ENCODE measurements around the gene LECT2.

The LECT2 gene

GRCh38 chr5:135978212-135978631, 23.4 kb upstream of the LECT2 start:
- DNase-seq (ENCODE audit: low spot score) = no peak

DNA sequence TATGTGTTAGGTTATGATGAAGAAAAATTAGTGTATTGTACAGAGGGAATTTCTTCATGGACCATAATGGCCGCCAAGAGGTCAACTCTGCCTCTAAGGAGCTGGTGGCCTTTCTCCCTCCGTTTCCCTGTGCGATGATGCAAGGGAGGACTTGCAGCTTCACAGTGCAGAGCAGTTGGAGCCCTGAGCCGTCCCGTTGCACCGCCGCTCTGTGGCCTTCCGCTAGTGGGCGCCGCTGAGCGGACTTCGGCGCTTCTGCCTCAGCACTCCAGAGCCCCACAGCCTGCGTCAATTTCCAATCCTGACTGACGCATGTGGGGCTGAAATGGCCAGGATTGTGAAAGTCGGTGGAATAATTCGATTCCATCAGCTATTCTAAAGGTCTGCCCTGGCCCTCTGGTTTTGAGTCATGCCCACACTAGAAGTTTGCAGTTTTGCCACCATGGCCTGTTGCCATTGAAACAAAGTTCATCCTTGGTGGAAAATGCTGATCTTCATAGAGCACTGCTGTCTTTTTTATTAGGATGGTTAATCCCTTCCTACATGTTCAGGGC, 22.7 kb upstream of the LECT2 start:
- peak; percentile 80 for DNase-seq (ENCODE audit: low spot score)

DNA sequence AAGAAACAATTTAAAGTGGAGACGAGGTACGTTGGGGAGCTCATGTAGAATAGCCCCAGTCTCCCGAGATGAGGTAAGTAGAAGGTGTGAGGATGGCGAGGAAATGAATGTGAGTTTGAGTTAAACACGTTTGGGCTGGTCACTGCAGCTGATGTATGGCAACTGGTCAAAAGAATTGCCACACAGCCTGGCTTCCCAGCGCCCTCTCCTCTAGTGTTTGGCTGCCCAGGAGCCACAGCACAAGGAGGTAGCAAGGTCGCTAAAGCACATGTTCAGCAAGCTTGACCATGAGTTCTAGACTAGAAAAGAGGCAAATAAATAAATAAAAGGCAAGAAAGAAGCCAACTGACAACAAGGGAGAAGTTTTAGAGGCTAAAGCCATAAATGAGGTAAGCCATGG, 21.4 kb upstream of the LECT2 start:
- DNase-seq (ENCODE audit: low spot score) = no peak

DNA sequence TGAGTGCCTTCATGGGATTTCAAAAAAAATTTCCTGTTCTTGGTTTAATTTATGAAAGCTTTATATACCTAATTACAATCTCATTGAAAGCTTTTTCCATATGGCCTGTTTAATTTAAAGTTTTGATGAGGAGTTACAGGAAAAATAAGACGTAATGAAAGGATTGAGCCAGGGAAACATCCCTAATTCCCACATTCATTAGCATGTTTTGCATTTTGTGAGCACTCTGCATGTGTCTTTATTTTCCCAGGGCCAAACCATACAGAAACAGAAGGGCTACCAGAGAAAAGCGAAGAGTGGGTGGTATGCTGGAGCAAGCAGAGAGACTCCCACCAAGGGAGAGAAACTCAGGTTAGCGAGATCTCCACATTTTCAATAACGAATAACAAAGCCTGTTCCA, 20.3 kb upstream of the LECT2 start:
- no peak for DNase-seq (ENCODE audit: low spot score)

GRCh38 chr5:135974021-135974600, 19.3 kb upstream of the LECT2 start:
- DNase-seq (ENCODE audit: low spot score) = no peak

GRCh38 chr5:135973323-135974020, 18.7 kb upstream of the LECT2 start:
- DNase-seq (ENCODE audit: low spot score) = peak; percentile 40

- DNase-seq (ENCODE audit: low spot score) = no peak
Observed at GRCh38 chr5:135971701-135972100, 16.9 kb upstream of the LECT2 start.

- no peak for DNase-seq (ENCODE audit: low spot score)
Observed at GRCh38 chr5:135966790-135967189, 12.0 kb upstream of the LECT2 start.

- DNase-seq (ENCODE audit: low spot score) = no peak
Observed at GRCh38 chr5:135966165-135966564, 11.4 kb upstream of the LECT2 start.

DNA sequence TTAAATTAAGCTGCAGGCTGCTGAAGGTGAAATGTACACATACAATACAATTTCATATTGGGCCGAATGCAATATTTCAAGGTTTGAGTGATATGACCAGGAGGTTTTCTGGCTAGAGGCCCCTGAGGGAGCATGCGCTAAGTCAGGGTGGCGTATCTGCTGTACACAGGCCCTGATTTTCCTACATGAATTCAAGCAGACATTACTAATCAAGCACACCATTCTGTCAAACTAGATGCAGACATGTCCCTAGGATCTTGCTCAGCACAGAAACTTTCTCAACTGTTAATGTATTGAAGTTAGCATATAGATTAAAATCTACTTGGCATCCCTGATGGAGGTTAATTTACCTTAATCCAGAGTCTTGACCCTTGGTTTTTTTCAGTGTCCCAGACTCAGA, 10.7 kb upstream of the LECT2 start:
- DNase-seq (ENCODE audit: low spot score) = no peak

GRCh38 chr5:135964670-135965320, 10.0 kb upstream of the LECT2 start:
- DNase-seq (ENCODE audit: low spot score) = peak; percentile 15

DNA sequence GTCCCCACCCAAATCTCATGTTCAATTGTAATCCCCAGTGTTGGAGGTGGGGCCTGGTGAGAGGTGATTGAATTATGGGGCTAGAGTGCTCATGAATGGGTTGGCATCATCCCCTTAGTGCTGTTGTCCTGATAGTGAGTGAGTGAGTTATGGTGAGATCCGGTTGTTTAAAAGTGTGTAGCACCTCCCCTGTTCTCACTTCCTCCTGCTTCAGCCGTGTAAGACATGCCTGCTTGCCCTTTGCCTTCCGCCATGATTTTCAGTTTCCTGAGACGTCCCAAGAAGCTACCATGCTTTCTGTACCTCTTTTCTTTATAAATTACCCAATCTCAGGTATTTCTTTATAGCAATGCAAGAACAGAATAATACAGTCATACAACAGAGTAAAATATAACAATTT, 742 bp upstream of the LECT2 start:
- no peak for DNase-seq (ENCODE audit: low spot score)

- no peak for DNase-seq (ENCODE audit: low spot score)
Observed at GRCh38 chr5:135953850-135954249, 933 bp downstream of the LECT2 start.

GRCh38 chr5:135952683-135953082, 2.1 kb downstream of the LECT2 start:
- no peak for DNase-seq (ENCODE audit: low spot score)

DNA sequence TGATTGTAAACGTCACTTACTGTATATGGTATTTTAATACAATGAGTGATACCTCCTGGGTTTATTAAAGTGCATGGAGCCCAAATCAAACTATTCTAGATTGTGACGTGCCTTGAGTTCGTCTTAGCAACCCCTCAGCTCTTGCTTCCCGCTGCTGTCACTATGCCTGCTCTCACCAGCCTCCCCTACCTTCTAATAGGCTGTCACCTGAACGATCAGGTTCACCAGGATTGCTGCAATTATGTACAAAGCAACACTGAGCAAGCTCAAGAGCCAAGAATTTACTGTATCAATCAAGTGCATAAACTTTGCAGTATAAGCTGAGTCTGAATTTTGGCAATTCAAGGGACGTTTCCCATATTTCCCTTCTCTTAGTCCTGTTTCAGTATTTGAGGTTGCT, 3.0 kb downstream of the LECT2 start:
- no peak for DNase-seq (ENCODE audit: low spot score)

- no peak for DNase-seq (ENCODE audit: low spot score)
Observed at GRCh38 chr5:135951257-135951656, 3.5 kb downstream of the LECT2 start.

GRCh38 chr5:135950611-135951010, 4.2 kb downstream of the LECT2 start:
- DNase-seq (ENCODE audit: low spot score) = no peak

- peak; percentile 80 for DNase-seq (ENCODE audit: low spot score)
Observed at GRCh38 chr5:135944967-135945560, 9.7 kb downstream of the LECT2 start.

GRCh38 chr5:135944564-135944963, 10.2 kb downstream of the LECT2 start:
- no peak for DNase-seq (ENCODE audit: low spot score)

DNA sequence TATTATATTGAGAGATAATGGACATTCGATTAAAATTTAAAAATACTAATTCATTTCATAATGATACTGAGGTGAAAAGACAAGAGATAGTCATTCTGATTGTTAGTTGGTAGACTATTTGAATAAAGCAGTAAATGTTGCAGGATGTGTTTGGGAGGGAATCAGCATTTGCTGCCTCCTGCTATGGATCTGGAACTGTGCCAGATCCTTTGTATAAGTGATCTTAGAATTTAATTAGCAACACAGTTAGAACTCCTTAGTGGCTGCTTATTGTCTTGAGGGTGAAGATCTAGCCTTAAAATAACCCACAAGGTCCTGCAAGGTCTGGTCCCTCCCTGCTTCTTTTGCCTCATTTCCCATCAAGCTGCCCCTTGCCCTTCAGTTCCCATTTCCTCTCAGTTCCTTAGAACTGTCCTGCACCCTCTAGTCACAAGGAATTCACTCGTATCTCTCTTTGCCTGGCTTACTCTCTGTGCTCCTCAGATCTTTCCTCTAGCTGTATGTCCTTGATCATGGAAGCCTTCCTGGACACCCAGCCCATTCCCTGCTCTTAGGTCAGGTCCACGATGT, 12.5 kb downstream of the LECT2 start:
- DNase-seq (ENCODE audit: low spot score) = no peak

- no peak for DNase-seq (ENCODE audit: low spot score)
Observed at GRCh38 chr5:135941711-135942110, 13.1 kb downstream of the LECT2 start.

GRCh38 chr5:135937245-135937911, 17.4 kb downstream of the LECT2 start:
- DNase-seq (ENCODE audit: low spot score) = no peak
